HEK293 (cell line): ENCODE data around the gene MEGF8.

ENCODE experiments used
- CTCF ChIA-PET: fragments of 350-600 bp; formaldehyde crosslinking; extraction: SDS; loops from one replicate; lab custom pipeline; 2021; ENCODE audit warnings: antibody characterized with exemption; lab: Yijun Ruan, JAX
- POLR2A ChIA-PET: fragments of 300-600 bp; formaldehyde crosslinking; extraction: SDS; loops from one replicate; lab custom pipeline; 2020; ENCODE audit warnings: antibody characterized with exemption, inconsistent platforms; lab: Yijun Ruan, JAX
- H3K27ac ChIP-seq: fragments of 200-500 bp; sonication (Bioruptor generic); 2 replicates; pipeline ENCODE4 v1.5.1; 2014; ENCODE audit warnings: low read depth, low read length, control low read depth, inconsistent platforms; ENCODE audit errors: extremely low read depth
- H3K36me3 ChIP-seq, 2 experiments: fragments of 200-500 bp in 1 of 2; sonication (Bioruptor generic) in 1 of 2; 1 replicate in 1 of 2; 2 replicates in 1 of 2; pipeline ENCODE4 v1.5.1; 2014 to 2017; ENCODE audit warnings: inconsistent platforms in 2 of 2, low read length in 2 of 2; ENCODE audit not compliant: control insufficient read depth in 2 of 2, insufficient read depth in 1 of 2
- H3K4me1 ChIP-seq: fragments of 200-500 bp; sonication (Bioruptor generic); 2 replicates; pipeline ENCODE4 v1.5.1; 2014; ENCODE audit warnings: mild to moderate bottlenecking, low read length, inconsistent platforms; ENCODE audit not compliant: control insufficient read depth, insufficient read depth
- H3K4me3 ChIP-seq: 2 replicates; pipeline ENCODE4 v1.5.1; 2011; ENCODE audit warnings: low read depth, mild to moderate bottlenecking, control low read depth, low read length, moderate library complexity
- H3K9me3 ChIP-seq: fragments of 200-500 bp; sonication (Bioruptor generic); 2 replicates; pipeline ENCODE4 v1.5.1; 2014; ENCODE audit warnings: low read depth, low read length, inconsistent platforms; ENCODE audit not compliant: control insufficient read depth, insufficient read depth
- GFI1B ChIP-seq: fragments of 450-650 bp; formaldehyde crosslinking; IDR thresholded peaks from 2 replicates; pipeline ENCODE4 v1.5.1; 2016; ENCODE audit warnings: missing biosample characterization, missing genetic modification characterization
- GLI4 ChIP-seq: fragments of 450-650 bp; formaldehyde crosslinking; IDR thresholded peaks from 2 replicates; pipeline ENCODE4 v1.5.1; 2016; ENCODE audit warnings: missing biosample characterization, missing genetic modification characterization
- MYNN ChIP-seq: fragments of 450-650 bp; formaldehyde crosslinking; IDR thresholded peaks from 2 replicates; pipeline ENCODE4 v1.5.1; 2016; ENCODE audit warnings: missing biosample characterization, missing genetic modification characterization, borderline replicate concordance
- OSR2 ChIP-seq: fragments of 450-650 bp; formaldehyde crosslinking; IDR thresholded peaks from 2 replicates; pipeline ENCODE4 v1.5.1; 2016; ENCODE audit warnings: missing biosample characterization, missing genetic modification characterization
- PRDM10 ChIP-seq: fragments of 450-650 bp; formaldehyde crosslinking; IDR thresholded peaks from 2 replicates; pipeline ENCODE4 v1.5.1; 2016; ENCODE audit warnings: missing biosample characterization, missing genetic modification characterization
- ZFP3 ChIP-seq: fragments of 450-650 bp; formaldehyde crosslinking; IDR thresholded peaks from 2 replicates; pipeline ENCODE4 v1.5.1; 2016; ENCODE audit warnings: low read depth, missing biosample characterization, missing genetic modification characterization
- ZFP69B ChIP-seq: fragments of 450-650 bp; formaldehyde crosslinking; IDR thresholded peaks from 2 replicates; pipeline ENCODE4 v1.5.1; 2016; ENCODE audit warnings: missing biosample characterization, missing genetic modification characterization
- ZIC2 ChIP-seq: fragments of 450-650 bp; formaldehyde crosslinking; IDR thresholded peaks from 2 replicates; pipeline ENCODE4 v1.5.1; 2016; ENCODE audit warnings: missing biosample characterization, missing genetic modification characterization
- ZNF175 ChIP-seq: fragments of 450-650 bp; formaldehyde crosslinking; IDR thresholded peaks from 2 replicates; pipeline ENCODE4 v1.5.1; 2016; ENCODE audit warnings: missing biosample characterization, missing genetic modification characterization
- ZNF202 ChIP-seq: fragments of 450-650 bp; formaldehyde crosslinking; IDR thresholded peaks from 2 replicates; pipeline ENCODE4 v1.5.1; 2016; ENCODE audit warnings: missing biosample characterization, missing genetic modification characterization, borderline replicate concordance
- ZNF23 ChIP-seq: fragments of 450-650 bp; formaldehyde crosslinking; IDR thresholded peaks from 2 replicates; pipeline ENCODE4 v1.5.1; 2016; ENCODE audit warnings: missing biosample characterization, missing genetic modification characterization, borderline replicate concordance
- ZNF239 ChIP-seq: fragments of 450-650 bp; formaldehyde crosslinking; IDR thresholded peaks from 2 replicates; pipeline ENCODE4 v1.5.1; 2016; ENCODE audit warnings: missing biosample characterization, missing genetic modification characterization
- ZNF600 ChIP-seq: fragments of 450-650 bp; formaldehyde crosslinking; IDR thresholded peaks from 2 replicates; pipeline ENCODE4 v1.5.1; 2016; ENCODE audit warnings: missing biosample characterization, missing genetic modification characterization
- ZNF76 ChIP-seq: fragments of 450-650 bp; formaldehyde crosslinking; IDR thresholded peaks from 2 replicates; pipeline ENCODE4; 2016; ENCODE audit warnings: low read depth, missing biosample characterization, missing genetic modification characterization, borderline replicate concordance
- ZSCAN16 ChIP-seq: fragments of 450-650 bp; formaldehyde crosslinking; IDR thresholded peaks from 2 replicates; pipeline ENCODE4 v1.5.1; 2016; ENCODE audit warnings: missing biosample characterization, missing genetic modification characterization
- TF ChIP-seq, protein P1 (sequence below): fragments of 450-650 bp; formaldehyde crosslinking; IDR thresholded peaks from 2 replicates; pipeline ENCODE4 v1.5.1; 2017; ENCODE audit warnings: missing biosample characterization, missing genetic modification characterization
- TF ChIP-seq, protein P2 (sequence below): fragments of 450-650 bp; formaldehyde crosslinking; IDR thresholded peaks from 2 replicates; pipeline ENCODE4 v1.5.1; 2016; ENCODE audit warnings: missing biosample characterization, missing genetic modification characterization

The MEGF8 gene

GRCh38 chr19:42422901-42423461 is 97.5 kb downstream of the MEGF8 start:
- CTCF ChIA-PET = interaction anchor here (0.6 to 11.4 kb wide), 6 partner anchors 11 to 215 kb away, joined by 3 to 90 read pairs (median 4); partner anchors contain the start of gene CXCL17
- peaks cover 3% of the 10 kb centered on the region; the same call in 1 of the 2 replicates for H3K4me1 ChIP-seq

GRCh38 chr19:42423462-42424344 is 98.3 kb downstream of the MEGF8 start:
- ChIA-PET CTCF (interaction anchor here (0.5 to 11.4 kb wide), 9 partner anchors 10 to 1247 kb away, joined by 3 to 90 read pairs (median 4); partner anchors contain the start of gene CXCL17), POLR2A (interaction anchor here (0.5 to 1.2 kb wide), 9 partner anchors 11 to 347 kb away, joined by 3 to 6 read pairs (median 4); partner anchors contain the start of gene ZNF574)
- H3K4me1 ChIP-seq = peaks cover 3% of the 10 kb centered on the region; the same call in 1 of the 2 replicates
- peak overlapping the region; percentile 57; the same call in 1 of the 2 replicates for H3K27ac ChIP-seq
- peak overlapping the region; percentile 44 for H3K4me3 ChIP-seq
- H3K9me3 ChIP-seq = no peaks in the 10 kb centered on the region
- H3K36me3 ChIP-seq = no peaks in the 10 kb centered on the region
- TF ChIP-seq ZNF202 (peak; percentile 40; the same call in 1 of the 2 replicates), ZNF175 (no peak), GFI1B (tag by site-specific recombination) (no peak), ZNF23 (no peak)

More at GRCh38 chr19:42422901-42423461, 97.5 kb downstream of the MEGF8 start:
- Histone ChIP-seq H3K27ac (peak overlapping the region; percentile 57; the same call in 1 of the 2 replicates), H3K36me3 (no peaks in the 10 kb centered on the region), H3K4me3 (peak overlapping the region; percentile 44), H3K9me3 (no peaks in the 10 kb centered on the region)
- POLR2A ChIA-PET = interaction anchor here (0.7 to 1.2 kb wide), 8 partner anchors 11 to 347 kb away, joined by 3 to 5 read pairs (median 4); partner anchors contain the start of gene ZNF574
- peak; percentile 87 for TF ChIP-seq PRDM10 (tag by site-specific recombination)
- 0 out of 2 replicates have a peak, but pooled peaks have one; percentile 17 for TF ChIP-seq ZNF600 (tag by site-specific recombination)
- no peak for TF ChIP-seq MYNN (tag by site-specific recombination)

- CTCF ChIA-PET = interaction anchor here (0.6 to 11.4 kb wide), 5 partner anchors 9 to 58 kb away, joined by 3 to 90 read pairs (median 4); partner anchors contain the start of gene CXCL17
- POLR2A ChIA-PET = no interaction called here
- no peaks in the 10 kb centered on the region for H3K36me3 ChIP-seq
- TF ChIP-seq ZFP3 = no peak
- TF ChIP-seq, all 188 proteins: peak for 0
- Histone ChIP-seq H3K27ac (no peak overlapping the region), H3K4me3 (no peak overlapping the region), H3K9me3 (no peaks in the 10 kb centered on the region), H3K4me1 (peaks cover 3% of the 10 kb centered on the region; the same call in 1 of the 2 replicates)
Measured at GRCh38 chr19:42424345-42424707, 98.9 kb downstream of the MEGF8 start.

DNA sequence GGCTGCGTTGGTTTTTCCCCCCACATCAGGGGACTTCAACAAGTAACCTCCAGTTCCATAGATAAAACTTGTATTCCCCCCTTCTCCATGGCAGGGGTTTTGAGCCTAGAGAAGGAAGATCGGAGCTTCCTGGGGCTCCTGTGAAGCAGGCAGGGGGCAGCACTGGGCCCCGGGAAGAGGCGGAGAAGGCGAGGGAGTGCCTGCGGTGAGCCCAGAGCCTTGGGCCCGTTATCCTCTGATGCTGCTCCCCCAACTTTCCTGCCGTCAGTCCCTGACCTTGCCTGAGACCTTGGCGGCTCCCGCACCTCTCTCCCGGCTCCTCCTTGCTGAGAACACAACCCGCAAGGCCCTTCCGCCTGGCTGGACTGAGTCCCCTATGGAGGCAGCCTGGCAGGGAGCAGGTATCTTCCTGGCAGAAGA is 99.3 kb downstream of the MEGF8 start:
- Histone ChIP-seq H3K36me3 (no peaks in the 10 kb centered on the region), H3K9me3 (no peaks in the 10 kb centered on the region), H3K27ac (no peak overlapping the region), H3K4me1 (peaks cover 3% of the 10 kb centered on the region; the same call in 1 of the 2 replicates), H3K4me3 (no peak overlapping the region)
- POLR2A ChIA-PET = no interaction called here
- CTCF ChIA-PET = interaction anchor here (0.9 to 11.4 kb wide), 4 partner anchors 9 to 58 kb away, joined by 3 to 90 read pairs (median 13); partner anchors contain the start of gene CXCL17
- TF ChIP-seq ZSCAN16 (tag by site-specific recombination) = no peak
- peak; percentile 47 for TF ChIP-seq ZIC2 (tag by site-specific recombination)
- no peak for TF ChIP-seq ZFP69B (tag by site-specific recombination)
- TF ChIP-seq GLI4 (tag by site-specific recombination) = no peak
- TF ChIP-seq, protein P1, sequence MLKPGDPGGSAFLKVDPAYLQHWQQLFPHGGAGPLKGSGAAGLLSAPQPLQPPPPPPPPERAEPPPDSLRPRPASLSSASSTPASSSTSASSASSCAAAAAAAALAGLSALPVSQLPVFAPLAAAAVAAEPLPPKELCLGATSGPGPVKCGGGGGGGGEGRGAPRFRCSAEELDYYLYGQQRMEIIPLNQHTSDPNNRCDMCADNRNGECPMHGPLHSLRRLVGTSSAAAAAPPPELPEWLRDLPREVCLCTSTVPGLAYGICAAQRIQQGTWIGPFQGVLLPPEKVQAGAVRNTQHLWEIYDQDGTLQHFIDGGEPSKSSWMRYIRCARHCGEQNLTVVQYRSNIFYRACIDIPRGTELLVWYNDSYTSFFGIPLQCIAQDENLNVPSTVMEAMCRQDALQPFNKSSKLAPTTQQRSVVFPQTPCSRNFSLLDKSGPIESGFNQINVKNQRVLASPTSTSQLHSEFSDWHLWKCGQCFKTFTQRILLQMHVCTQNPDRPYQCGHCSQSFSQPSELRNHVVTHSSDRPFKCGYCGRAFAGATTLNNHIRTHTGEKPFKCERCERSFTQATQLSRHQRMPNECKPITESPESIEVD (tag by site-specific recombination) = no peak
- TF ChIP-seq, protein P2, sequence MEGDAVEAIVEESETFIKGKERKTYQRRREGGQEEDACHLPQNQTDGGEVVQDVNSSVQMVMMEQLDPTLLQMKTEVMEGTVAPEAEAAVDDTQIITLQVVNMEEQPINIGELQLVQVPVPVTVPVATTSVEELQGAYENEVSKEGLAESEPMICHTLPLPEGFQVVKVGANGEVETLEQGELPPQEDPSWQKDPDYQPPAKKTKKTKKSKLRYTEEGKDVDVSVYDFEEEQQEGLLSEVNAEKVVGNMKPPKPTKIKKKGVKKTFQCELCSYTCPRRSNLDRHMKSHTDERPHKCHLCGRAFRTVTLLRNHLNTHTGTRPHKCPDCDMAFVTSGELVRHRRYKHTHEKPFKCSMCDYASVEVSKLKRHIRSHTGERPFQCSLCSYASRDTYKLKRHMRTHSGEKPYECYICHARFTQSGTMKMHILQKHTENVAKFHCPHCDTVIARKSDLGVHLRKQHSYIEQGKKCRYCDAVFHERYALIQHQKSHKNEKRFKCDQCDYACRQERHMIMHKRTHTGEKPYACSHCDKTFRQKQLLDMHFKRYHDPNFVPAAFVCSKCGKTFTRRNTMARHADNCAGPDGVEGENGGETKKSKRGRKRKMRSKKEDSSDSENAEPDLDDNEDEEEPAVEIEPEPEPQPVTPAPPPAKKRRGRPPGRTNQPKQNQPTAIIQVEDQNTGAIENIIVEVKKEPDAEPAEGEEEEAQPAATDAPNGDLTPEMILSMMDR (tag by site-specific recombination) = peak; percentile 17; the same call in 1 of the 2 replicates
- no peak for TF ChIP-seq ZFP3
- no peak for TF ChIP-seq OSR2
- no peak for TF ChIP-seq ZNF76 (tag by site-specific recombination)
- no peak for TF ChIP-seq ZNF239 (tag by site-specific recombination)
